ENCODE data around the gene ABCA13.
A peak's percentile ranks its signal among the peaks of the same experiment; 100 is the strongest.

ABCA13 gene

GRCh38 chr7:48420206-48420605 lies 248.9 kb downstream of the ABCA13 start:
- TF ChIP-seq EP300 (IDR thresholded peaks at IDR 0.05; ENCODE audit: borderline replicate concordance) (no peak), CEBPB (IDR thresholded peaks at IDR 0.05) (no peak), USF1 (IDR thresholded peaks at IDR 0.05) (no peak), REST (IDR thresholded peaks at IDR 0.05; ENCODE audit: low read depth) (no peak), TCF12 (IDR thresholded peaks at IDR 0.05; ENCODE audit: low read depth) (no peak), TEAD4 (IDR thresholded peaks at IDR 0.05) (no peak), YY1 (IDR thresholded peaks at IDR 0.05; ENCODE audit: low read depth) (no peak)

GRCh38 chr7:48421357-48421756 lies 250.1 kb downstream of the ABCA13 start:
- TF ChIP-seq TAF1 (IDR thresholded peaks at IDR 0.05; ENCODE audit: low read depth) (no peak), RAD21 (IDR thresholded peaks at IDR 0.05; ENCODE audit: low read depth) (no peak), MAX (IDR thresholded peaks at IDR 0.05) (no peak), EP300 (IDR thresholded peaks at IDR 0.05; ENCODE audit: borderline replicate concordance) (no peak), TCF12 (IDR thresholded peaks at IDR 0.05; ENCODE audit: low read depth) (no peak), USF1 (IDR thresholded peaks at IDR 0.05) (no peak), NFIC (IDR thresholded peaks at IDR 0.05) (no peak), TEAD4 (IDR thresholded peaks at IDR 0.05) (no peak), CEBPB (IDR thresholded peaks at IDR 0.05) (no peak), CREB1 (IDR thresholded peaks at IDR 0.05; ENCODE audit: low read depth) (no peak)

GRCh38 chr7:48424731-48425130 lies 253.5 kb downstream of the ABCA13 start:
- TF ChIP-seq EP300 (IDR thresholded peaks at IDR 0.05; ENCODE audit: borderline replicate concordance), result no peak
- TF ChIP-seq RAD21 (IDR thresholded peaks at IDR 0.05; ENCODE audit: low read depth), result peak; percentile 58
- TF ChIP-seq ZBTB7A (IDR thresholded peaks at IDR 0.05; ENCODE audit: low read depth), result no peak

GRCh38 chr7:48426331-48426965 lies 255.2 kb downstream of the ABCA13 start:
- TF ChIP-seq ZBTB7A (IDR thresholded peaks at IDR 0.05; ENCODE audit: low read depth), result no peak
- TF ChIP-seq REST (IDR thresholded peaks at IDR 0.05; ENCODE audit: low read depth), result no peak
- TF ChIP-seq RAD21 (IDR thresholded peaks at IDR 0.05; ENCODE audit: low read depth), result no peak
- no peak for TF ChIP-seq TAF1 (IDR thresholded peaks at IDR 0.05; ENCODE audit: low read depth)
- TF ChIP-seq CREB1 (IDR thresholded peaks at IDR 0.05; ENCODE audit: low read depth), result no peak
- no peak for TF ChIP-seq TEAD4 (IDR thresholded peaks at IDR 0.05)
- no peak for TF ChIP-seq TCF12 (IDR thresholded peaks at IDR 0.05; ENCODE audit: low read depth)
- TF ChIP-seq EGR1 (IDR thresholded peaks at IDR 0.05), result no peak
- TF ChIP-seq FOXM1 (IDR thresholded peaks at IDR 0.05; ENCODE audit: borderline replicate concordance, low read depth), result no peak
- TF ChIP-seq EP300 (IDR thresholded peaks at IDR 0.05; ENCODE audit: borderline replicate concordance), result no peak
- no peak for TF ChIP-seq CEBPB (IDR thresholded peaks at IDR 0.05)
- no peak for TF ChIP-seq YY1 (IDR thresholded peaks at IDR 0.05; ENCODE audit: low read depth)
- no peak for TF ChIP-seq USF1 (IDR thresholded peaks at IDR 0.05)
- TF ChIP-seq MAX (IDR thresholded peaks at IDR 0.05), result no peak
- TF ChIP-seq NFIC (IDR thresholded peaks at IDR 0.05), result no peak

GRCh38 chr7:48426966-48427555 lies 255.8 kb downstream of the ABCA13 start:
- TF ChIP-seq ZBTB7A (IDR thresholded peaks at IDR 0.05; ENCODE audit: low read depth) (no peak), TEAD4 (IDR thresholded peaks at IDR 0.05) (no peak), TAF1 (IDR thresholded peaks at IDR 0.05; ENCODE audit: low read depth) (no peak), MAX (IDR thresholded peaks at IDR 0.05) (no peak), USF1 (IDR thresholded peaks at IDR 0.05) (no peak), RAD21 (IDR thresholded peaks at IDR 0.05; ENCODE audit: low read depth) (no peak), EP300 (IDR thresholded peaks at IDR 0.05; ENCODE audit: borderline replicate concordance) (no peak), EGR1 (IDR thresholded peaks at IDR 0.05) (no peak), YY1 (IDR thresholded peaks at IDR 0.05; ENCODE audit: low read depth) (no peak), CREB1 (IDR thresholded peaks at IDR 0.05; ENCODE audit: low read depth) (no peak), REST (IDR thresholded peaks at IDR 0.05; ENCODE audit: low read depth) (no peak), TCF12 (IDR thresholded peaks at IDR 0.05; ENCODE audit: low read depth) (no peak)

All from Ishikawa (cell line).